ENCODE results near the gene COPA.
"Not testable (repeated sequence)": the region's sequence is repeated elsewhere in the genome, so short reads cannot be mapped to it uniquely, and the experiment has no call there.

Gene COPA

DNA sequence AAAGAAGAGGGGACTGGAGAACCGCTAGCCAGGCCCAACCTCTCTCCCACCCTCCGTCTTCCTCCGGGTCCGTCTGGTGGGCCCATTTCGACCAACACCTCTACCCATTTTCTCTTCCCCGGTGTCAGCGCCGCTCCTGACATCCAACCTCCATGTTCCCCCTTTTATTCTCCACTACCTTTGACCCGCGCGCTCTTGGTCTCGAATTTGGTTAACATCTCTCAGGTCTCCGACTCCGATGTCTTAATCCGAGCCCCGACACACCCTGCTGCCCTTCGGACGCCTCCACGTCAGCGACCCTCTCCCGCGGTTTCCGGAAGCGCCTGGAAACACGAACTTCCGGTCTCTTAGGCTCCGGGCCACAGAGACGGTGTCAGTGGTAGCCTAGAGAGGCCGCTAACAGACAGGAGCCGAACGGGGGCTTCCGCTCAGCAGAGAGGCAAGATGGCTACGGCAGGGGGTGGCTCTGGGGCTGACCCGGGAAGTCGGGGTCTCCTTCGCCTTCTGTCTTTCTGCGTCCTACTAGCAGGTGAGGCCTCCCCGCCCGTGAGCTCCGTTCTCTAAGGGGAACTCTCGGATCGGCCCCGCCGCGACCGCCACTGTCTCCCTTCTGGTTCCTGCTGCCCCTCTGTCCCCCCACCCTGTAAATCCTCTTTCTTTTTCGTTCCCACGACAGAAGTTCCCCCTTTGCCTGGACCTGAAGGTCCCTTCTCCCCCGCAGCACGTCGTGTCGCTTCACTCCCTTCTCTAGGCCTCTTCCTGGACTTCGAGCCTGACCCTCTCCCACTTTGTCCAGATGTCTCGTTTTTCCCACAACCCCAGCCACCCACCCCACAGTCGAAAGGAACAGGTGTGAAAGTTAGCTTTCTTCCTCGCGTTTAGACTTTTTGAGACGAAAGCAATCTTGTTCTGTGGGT, at the start of gene COPA, which contains the start of gene NCSTN:
COPA (minus strand) TSS at position 298 of the 917 bp plus-strand sequence; CDS start at position 218, 80 bp downstream.
NCSTN (plus strand) TSS at position 431 of the 917 bp plus-strand sequence; CDS start at position 445, 14 bp downstream.
- DNase-seq (ENCODE audit: low read depth in 1 of 2, low spot score in 1 of 2) = peak; percentile 69 to 90

DNA sequence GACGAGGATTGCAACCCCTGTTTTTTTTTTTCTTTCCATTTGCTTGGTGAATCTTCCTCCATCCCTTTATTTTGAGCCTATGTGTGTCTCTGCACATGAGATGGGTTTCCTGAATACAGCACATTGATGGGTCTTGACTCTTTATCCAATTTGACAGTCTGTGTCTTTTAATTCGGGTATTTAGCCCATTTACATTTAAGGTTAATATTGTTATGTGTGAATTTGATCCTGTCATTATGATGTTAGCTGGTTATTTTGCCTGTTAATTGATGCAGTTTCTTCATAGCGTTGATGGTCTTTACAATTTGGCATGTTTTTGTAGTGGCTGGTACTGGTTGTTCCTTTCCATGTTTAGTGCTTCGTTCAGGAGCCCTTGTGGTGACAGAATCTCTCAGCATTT, 45.4 kb upstream of the COPA start:
- not testable (repeated sequence) for DNase-seq (ENCODE audit: low read depth in 1 of 2, low spot score in 1 of 2)

DNA sequence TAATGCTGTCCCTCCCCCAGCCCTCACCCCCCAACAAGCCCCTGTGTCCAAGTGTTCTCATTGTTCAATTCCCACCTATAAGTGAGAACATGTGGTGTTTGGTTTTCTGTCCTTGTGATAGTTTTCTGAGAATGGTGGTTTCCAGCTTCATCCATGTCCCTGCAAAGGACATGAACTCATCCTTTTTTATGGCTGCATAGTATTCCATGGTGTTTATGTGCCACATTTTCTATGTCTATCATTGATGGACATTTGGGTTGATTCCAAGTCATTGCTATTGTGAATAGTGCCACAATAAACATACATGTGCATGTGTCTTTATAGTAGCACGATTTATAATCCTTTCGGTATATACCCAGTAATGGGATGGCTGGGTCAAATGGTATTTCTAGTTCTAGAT, 41.8 kb upstream of the COPA start:
- DNase-seq (ENCODE audit: low read depth in 1 of 2, low spot score in 1 of 2) = not testable (repeated sequence)

DNA sequence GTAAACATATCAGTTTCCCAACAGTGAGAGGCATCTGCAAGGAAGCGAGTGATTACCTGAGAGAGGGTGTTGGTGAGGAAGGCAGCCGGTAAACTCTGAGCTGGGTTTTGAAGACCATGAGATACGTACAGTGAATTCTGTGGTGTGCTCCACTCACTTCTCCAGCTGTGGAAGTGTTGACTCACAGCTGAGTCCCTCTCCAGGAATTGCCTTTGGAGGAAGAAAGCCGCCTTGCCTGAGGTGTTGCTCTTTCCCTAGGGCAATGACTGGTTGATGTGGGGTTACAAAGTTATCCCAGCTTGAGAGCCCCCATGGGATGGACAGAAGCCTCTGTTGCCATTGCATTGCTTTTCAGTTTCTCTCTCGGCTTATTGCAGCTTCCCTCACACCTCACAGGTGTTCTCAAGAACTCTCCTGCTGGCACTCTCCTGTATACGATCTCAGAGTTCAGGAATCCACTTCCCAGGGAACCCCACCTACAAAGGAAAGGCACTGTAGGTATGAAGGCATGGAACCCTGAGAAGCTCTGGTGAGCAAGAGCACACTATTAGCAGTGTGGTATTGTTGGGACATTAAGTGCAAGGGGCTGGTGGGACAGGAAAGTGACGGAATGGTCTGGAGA, 34.6 kb upstream of the COPA start:
- DNase-seq (ENCODE audit: low read depth in 1 of 2, low spot score in 1 of 2) = no peak

DNA sequence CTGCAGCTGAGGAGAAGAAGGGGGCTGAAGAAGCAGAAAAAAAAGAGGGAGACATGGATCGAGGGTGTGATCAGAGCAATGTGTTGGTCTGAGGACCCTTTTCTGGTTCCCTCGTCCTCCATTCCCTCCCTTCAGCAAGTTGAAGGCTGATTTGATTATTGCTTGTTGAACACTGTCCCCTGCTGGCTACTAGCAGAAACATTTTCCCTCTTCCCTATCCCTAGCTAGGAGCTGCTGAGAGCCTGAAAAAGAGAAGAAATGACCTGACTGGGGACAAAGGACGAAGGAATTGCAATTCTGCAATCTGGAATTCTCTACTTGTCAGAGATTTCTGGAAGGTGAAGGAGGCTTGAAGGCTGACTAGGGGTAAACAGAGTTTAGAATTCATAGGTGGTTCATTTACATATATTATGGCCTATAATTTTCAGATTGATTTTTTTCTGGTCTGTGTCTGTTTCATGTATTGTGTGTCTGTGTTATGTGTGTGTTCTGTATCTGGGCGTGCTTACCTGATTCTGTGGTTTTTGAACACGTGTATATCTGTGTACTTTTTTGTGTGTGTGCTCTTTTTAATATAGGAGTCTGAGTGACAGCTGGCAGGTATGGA, 33.6 kb upstream of the COPA start:
- peak in 1 of 2 donors; percentile 15 for DNase-seq (ENCODE audit: low read depth in 1 of 2, low spot score in 1 of 2)

DNA sequence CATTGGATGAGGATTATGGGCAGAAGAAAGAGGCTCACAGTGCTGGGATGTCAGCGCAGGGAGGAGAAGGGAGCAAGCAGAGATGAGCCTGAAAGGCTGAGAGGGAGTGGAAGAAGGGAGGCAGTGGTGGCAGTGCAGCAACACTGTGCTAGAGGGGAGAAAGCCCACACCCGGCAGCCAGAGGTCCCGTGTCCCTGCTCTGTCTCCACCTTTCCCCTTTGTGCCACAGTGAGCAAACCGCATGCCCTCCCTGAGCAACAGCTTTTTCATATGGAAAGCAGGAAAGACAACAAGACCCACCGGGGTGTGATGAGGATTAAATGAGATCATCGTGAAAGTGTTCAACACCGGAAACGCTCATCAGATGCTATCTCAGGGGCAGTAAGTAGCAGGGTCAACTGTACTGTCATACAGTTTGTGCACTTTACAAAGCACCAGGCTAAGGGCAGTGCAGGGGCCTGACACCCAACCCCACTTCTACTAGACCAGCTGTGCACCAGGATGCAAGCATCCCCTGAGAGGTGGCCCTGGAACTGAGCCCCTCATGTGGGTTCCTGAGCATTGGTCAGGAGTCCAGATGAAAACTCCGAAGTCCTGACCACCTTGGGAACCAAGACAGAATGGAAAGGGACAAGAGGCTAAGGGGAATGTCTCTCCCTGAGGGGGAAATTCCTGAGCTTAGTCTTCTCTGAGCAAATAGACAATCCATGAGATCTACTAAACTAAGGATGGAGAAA, 32.9 kb upstream of the COPA start:
- DNase-seq (ENCODE audit: low read depth in 1 of 2, low spot score in 1 of 2) = no peak

DNA sequence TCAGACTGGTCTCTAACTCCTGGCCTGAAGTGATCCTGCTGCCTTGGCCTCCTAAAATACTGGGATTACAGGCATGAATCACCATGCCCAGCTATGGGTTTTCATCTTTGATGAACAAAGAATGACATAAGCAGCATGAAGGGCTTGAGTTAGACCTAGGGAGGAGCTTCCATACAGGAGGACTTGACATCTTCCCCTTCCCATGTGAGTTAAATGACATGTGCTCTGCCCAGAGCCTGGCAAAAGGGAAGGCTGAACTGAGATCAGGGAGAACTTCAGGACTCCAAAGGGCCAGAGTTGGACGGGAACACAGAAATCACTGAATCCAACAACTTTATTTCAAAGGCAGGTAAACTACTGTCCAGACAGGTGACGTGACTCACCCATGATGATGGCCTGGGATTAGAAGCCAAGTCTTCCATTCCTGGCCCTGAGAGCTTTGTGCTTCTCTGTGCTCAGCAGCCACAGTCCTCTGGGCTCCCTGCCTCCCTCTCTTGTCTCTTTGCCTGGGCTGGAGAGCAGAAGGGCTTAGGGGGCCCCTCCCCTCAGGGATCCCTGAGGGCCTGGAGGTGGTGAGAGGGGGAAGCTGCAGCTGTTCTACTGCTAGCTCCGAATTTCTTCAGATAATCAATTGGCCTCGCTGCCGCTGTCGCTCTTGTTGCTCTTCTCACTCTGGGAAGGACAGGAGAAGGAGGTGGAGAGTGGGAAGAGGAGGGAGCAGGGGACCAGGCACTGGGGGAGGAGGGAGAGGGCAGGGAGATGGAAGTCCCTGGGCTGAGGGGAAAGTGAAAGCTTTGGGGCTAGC, 31.5 kb upstream of the COPA start:
- DNase-seq (ENCODE audit: low read depth in 1 of 2, low spot score in 1 of 2) = no peak

DNA sequence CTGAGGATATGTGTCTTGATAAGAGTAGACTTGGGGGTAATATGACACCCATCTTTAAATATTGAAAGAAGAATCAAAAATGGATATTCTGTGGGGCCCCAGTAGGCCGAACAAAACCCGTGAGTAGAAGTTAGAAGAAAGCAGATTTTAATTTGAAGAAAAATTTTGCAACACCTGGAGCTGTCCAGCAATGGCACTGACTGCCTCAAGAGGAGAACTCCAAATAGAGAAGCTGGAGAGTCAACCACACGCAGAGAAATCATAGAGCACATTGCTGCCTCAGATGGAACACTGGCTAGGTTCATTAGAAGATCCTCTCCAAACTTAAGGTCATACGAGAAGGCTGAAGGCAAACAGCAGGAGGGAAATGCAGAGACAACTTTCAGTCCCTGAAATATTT, 30.6 kb upstream of the COPA start:
- no peak for DNase-seq (ENCODE audit: low read depth in 1 of 2, low spot score in 1 of 2)

DNA sequence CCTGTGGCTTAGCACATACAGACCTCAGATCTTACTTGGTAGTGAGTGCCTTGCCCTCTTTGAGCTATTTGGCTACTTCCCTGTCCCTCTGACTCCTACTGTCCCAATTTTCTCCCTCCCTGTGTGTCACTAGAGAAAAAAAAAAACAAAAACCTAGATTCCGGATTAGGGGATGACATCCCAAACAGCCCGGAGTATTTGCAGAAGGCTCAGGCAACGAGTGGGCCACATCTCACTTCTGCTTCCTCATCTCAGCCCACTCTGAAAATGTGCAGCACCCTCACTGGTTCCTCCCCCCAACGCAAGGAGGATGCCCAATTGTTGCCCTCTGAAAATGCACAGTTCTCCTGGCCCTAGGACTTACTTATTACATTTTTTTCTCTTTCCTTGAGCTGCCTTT, 28.7 kb upstream of the COPA start:
- DNase-seq (ENCODE audit: low read depth in 1 of 2, low spot score in 1 of 2) = no peak

DNA sequence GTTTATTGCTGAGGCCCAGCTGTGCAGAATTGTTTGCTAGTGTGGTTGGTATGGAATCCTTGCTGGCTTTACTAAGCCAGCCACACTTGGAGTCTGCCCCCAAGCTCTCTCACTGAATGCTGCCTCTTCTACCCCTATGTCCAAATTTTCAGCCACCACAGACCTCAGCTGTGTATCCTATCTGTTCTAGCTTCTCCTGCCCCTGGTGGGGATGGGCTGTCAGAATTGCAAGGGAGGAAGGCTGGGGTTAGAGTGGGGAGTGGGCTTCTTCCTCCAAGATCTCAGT, 28.2 kb upstream of the COPA start:
- no peak for DNase-seq (ENCODE audit: low read depth in 1 of 2, low spot score in 1 of 2)

DNA sequence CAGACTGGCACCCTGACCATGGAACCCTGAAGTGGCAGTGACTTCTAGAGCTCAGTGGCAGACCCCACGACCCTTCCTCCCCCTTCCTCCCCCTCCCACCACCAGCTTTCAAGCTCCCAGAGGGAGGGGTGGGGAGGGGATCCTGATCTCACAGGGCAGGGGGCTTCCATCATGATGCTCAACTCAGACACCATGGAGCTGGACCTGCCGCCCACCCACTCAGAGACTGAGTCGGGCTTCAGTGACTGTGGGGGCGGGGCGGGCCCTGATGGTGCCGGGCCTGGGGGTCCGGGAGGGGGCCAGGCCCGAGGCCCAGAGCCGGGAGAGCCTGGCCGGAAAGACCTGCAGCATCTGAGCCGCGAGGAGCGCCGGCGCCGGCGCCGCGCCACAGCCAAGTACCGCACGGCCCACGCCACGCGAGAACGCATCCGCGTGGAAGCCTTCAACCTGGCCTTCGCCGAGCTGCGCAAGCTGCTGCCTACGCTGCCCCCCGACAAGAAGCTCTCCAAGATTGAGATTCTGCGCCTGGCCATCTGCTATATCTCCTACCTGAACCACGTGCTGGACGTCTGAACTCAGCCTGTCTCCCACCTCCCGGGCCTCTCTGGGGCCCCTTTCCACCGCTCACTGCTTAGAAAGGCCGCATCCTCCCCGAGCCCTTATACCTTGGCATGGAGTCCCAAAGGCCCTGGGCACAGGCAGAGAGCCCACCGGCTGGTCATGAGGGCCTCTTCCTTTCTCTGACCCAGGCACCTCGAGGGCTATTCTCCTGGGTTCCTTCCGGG, 27.7 kb upstream of the COPA start:
- no peak for DNase-seq (ENCODE audit: low read depth in 1 of 2, low spot score in 1 of 2)

DNA sequence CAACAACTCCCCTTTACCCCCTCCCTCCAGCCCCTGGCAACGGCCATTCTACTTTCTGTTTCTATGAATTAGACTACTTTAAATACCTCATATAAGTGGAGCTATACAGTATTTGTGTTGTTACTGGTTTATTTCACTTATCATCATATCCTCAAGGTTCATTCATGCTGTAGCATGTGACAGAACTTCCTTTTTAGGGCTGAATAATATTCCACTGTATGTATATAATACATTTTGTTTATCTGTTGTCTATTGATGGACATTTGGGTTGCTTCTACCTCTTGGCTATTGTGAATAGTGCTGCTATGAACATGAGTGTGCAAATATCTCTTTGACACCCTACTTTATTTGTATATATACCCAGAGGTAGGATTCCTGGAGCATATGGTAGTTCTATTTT, 26.0 kb upstream of the COPA start:
- no peak for DNase-seq (ENCODE audit: low read depth in 1 of 2, low spot score in 1 of 2)

DNA sequence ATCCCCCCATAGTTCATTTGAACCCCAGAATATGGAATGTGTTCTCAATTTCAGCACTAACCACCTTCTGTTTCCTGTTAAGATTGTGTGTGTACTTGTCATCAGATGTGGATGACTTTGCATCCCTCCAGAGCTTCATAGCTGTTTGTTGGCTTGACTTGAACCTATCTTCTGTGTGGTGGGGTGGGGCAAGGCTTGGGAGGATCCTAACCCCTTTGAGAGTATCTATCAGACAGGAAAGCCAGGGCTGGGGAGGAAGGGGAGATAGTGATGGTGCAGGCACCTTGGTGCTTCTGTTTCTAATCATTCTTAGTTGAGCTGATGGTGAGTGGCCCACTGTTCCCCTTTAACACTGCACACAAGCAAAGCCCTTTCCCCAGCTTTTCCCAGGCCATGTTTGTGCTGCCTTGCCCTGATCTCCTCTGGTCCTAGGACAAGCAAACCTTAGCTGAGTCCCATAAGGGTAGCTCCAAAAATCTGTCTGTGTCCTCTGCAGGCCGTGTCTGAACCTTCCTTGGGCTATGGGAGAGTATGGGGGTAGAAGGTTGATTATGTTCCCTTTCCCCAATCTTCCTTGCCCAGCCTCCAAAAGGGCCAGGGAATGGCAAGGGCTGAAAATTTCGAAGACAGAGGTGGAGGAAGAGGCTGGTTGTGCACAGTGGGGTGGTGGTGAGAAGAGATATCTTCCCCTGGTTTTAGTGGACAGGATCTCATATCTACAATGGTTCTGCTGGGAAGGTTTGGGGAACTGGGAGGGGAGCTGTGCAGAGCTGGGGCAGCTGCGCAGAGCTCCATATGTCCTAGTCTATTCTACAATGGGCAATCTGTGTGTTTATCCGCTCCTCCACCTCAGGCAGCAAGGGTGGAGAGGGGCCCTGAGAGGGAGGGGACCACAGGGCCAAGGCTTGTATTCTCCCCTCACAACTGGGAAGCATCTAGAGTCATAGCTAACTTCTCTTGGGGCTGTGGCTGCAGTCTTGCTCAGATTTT, 25.2 kb upstream of the COPA start:
- DNase-seq (ENCODE audit: low read depth in 1 of 2, low spot score in 1 of 2) = no peak

DNA sequence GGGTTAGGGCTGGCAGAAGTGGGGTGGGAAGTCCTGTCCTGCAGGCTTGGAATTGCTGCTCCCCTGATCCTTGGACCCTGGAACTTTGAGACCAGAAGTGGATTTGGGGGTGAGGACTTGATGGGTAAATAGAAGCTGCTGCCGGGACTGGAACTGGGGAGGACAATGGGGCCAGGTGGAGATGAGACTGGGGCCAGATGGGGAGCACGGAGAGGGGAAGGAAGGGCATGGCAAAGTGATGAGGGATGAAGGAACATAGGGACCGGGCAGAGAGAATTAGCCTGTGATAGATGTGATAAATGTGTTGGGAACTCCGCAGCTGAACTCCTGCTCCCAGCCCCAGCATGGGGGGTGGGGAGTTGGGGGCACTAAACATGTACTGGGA, 24.5 kb upstream of the COPA start:
- DNase-seq (ENCODE audit: low read depth in 1 of 2, low spot score in 1 of 2) = no peak

DNA sequence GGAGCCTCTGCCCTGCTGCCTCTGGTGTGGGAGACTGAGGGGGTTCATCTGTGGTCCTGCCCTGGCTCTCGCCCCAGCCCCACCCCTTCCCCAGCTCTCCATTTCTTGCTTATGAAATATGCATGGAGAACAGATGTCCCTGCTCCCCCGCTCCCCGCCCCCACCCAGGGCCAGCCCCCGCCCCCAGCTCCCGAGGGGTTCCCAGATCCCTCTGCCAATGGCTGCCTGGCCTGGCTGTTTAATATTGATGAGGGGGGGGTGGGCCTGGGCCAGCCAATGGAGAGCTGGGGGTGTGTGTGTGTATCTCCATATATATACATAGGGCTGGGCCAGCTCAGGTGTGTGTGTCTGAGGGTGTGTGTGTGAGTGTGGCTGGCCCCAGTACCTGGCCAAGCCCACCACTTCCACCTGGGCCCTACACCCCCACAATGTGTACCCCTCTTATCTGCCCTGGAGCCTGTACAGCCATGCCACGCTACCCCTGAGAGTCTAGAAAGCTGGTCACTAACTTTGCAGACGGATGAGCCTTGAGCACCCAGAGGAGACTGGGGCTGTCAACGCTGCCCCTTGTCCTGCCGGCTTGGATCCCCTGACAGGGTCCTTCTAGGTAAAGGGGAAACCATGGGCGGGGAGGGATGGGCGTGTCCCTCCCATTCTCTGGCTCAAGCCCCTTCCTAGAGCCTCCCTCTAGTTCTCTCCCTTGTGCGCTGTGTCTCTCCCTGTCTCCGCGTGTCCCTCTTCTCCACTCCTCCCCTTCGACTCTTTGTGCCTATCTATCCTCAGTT, 23.9 kb upstream of the COPA start, which contains the start of gene NHLH1:
NHLH1 (plus strand) TSS at position 341 of the 785 bp plus-strand sequence. CDS start 3,661 bp downstream, outside the sequence.
- no peak for DNase-seq (ENCODE audit: low read depth in 1 of 2, low spot score in 1 of 2)

DNA sequence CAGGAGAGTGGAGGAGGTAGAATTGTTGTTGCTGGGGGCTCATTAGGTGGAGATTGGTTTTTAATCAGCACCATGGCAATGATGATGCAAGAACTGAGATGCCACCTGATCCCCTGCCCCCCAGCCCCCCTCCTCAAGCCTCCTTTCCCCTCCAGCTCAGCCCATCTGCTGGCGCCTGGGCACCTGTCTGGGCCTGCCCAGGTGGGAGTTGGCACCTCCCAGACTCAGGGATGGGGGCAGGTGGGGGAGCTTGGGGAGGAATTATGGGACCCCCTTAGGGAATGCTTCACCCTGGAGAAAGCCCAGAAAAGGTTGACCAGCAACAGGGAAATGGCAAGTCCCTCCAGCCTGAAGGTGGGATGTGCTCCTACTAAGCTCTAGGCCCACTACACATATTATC, 22.3 kb upstream of the COPA start:
- no peak for DNase-seq (ENCODE audit: low read depth in 1 of 2, low spot score in 1 of 2)

DNA sequence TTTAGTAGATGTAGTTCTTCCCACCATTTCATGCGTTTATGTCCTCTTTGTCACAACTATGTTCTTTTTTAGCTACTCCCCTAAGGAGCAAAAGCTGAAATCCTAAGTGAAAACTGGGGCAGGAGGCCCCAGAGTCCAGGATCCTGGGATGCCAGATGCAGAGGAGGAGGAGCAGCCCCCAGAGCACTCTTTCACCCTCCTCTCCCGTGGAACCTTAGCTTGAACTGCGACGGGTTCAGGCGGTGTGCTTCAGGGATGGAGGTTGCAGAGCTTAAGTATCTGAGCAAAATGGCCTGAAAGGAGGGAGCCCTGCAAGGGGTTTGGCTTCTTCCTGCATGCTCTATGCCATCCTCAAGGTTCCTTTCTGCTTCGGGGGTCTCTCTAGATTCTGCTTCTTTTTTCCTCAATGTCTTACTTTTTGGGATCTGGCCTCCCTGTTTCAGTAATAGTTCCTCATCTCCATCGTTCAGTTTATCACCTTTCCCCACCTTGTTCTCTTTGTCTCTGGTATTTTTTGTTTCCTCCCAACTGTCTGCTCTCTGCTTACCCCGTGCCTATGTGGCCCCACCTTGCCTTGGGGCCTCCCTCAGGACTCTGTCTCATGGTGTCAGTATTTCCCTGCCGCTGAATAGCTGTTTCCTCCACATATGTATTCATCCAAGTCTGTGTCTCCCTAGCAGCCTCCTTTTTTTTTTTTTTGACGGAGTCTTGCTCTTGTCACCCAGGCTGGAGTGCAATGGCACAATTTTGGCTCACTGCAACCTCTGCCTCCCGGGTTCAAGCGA, 21.1 kb upstream of the COPA start:
- DNase-seq (ENCODE audit: low read depth in 1 of 2, low spot score in 1 of 2) = no peak
